Effector memory CD4-positive, alpha-beta T cell (primary cell): ENCODE results near the gene RNF13.
A peak's percentile ranks its signal among the peaks of the same experiment; 100 is the strongest.

Experiments
- DNase-seq, 3 donors: peaks; one replicate each; pipeline ENCODE4 v3.0.0-alpha.2; 2020
- H3K27ac ChIP-seq: 2 replicates; pipeline ENCODE4 v1.7.0; 2013; ENCODE audit warnings: mild to moderate bottlenecking, low read length, moderate library complexity; ENCODE audit not compliant: insufficient read depth, poor library complexity, severe bottlenecking
- H3K27me3 ChIP-seq: replicated peaks from 2 replicates; pipeline ENCODE4 v1.7.0; 2013; ENCODE audit warnings: mild to moderate bottlenecking, low read length; ENCODE audit not compliant: insufficient read depth, control insufficient read depth, poor library complexity, severe bottlenecking
- H3K36me3 ChIP-seq: 2 replicates; pipeline ENCODE4 v1.7.0; 2013; ENCODE audit warnings: mild to moderate bottlenecking, low read length, moderate library complexity; ENCODE audit not compliant: control insufficient read depth, insufficient read depth
- H3K4me1 ChIP-seq: 2 replicates; pipeline ENCODE4 v1.7.0; 2013; ENCODE audit warnings: low read length, mild to moderate bottlenecking; ENCODE audit not compliant: control insufficient read depth, insufficient read depth, poor library complexity, severe bottlenecking
- H3K4me3 ChIP-seq: 2 replicates; pipeline ENCODE4 v1.7.0; 2013; ENCODE audit warnings: low read length, low read depth, mild to moderate bottlenecking; ENCODE audit not compliant: insufficient read depth, poor library complexity, severe bottlenecking
- H3K9me3 ChIP-seq: 2 replicates; pipeline ENCODE4 v1.7.0; 2013; ENCODE audit warnings: mild to moderate bottlenecking, low read length, moderate library complexity; ENCODE audit not compliant: control insufficient read depth

Gene RNF13

GRCh38 chr3:149906036-149906435, 93.0 kb downstream of the RNF13 start:
- DNase-seq = no peak
- Histone ChIP-seq H3K27me3 (no peaks in the 10 kb centered on the region), H3K9me3 (no peaks in the 10 kb centered on the region), H3K36me3 (peaks cover 6% of the 10 kb centered on the region), H3K27ac (no peak overlapping the region), H3K4me3 (no peak overlapping the region), H3K4me1 (no peaks in the 10 kb centered on the region)

GRCh38 chr3:149908424-149908957, 95.5 kb downstream of the RNF13 start:
- Histone ChIP-seq H3K4me1 (no peaks in the 10 kb centered on the region), H3K4me3 (no peak overlapping the region), H3K27ac (no peak overlapping the region), H3K27me3 (no peaks in the 10 kb centered on the region), H3K36me3 (peaks cover 6% of the 10 kb centered on the region), H3K9me3 (no peaks in the 10 kb centered on the region)
- no peak for DNase-seq

GRCh38 chr3:149909923-149910322, 96.9 kb downstream of the RNF13 start:
- no peaks in the 10 kb centered on the region for H3K27me3 ChIP-seq
- H3K4me1 ChIP-seq = no peaks in the 10 kb centered on the region
- DNase-seq = no peak
- peaks cover 6% of the 10 kb centered on the region for H3K36me3 ChIP-seq
- no peaks in the 10 kb centered on the region for H3K9me3 ChIP-seq
- H3K4me3 ChIP-seq = no peak overlapping the region
- H3K27ac ChIP-seq = no peak overlapping the region

GRCh38 chr3:149917124-149917667, 104.2 kb downstream of the RNF13 start:
- Histone ChIP-seq H3K4me1 (no peaks in the 10 kb centered on the region), H3K27me3 (no peaks in the 10 kb centered on the region), H3K36me3 (peaks cover 2% of the 10 kb centered on the region), H3K9me3 (no peaks in the 10 kb centered on the region), H3K27ac (no peak overlapping the region), H3K4me3 (no peak overlapping the region)
- no peak for DNase-seq

GRCh38 chr3:149919509-149919908, 106.5 kb downstream of the RNF13 start:
- peaks cover 11% of the 10 kb centered on the region for H3K36me3 ChIP-seq
- no peaks in the 10 kb centered on the region for H3K9me3 ChIP-seq
- H3K27me3 ChIP-seq = no peaks in the 10 kb centered on the region
- H3K27ac ChIP-seq = no peak overlapping the region
- DNase-seq = no peak
- H3K4me1 ChIP-seq = no peaks in the 10 kb centered on the region
- no peak overlapping the region for H3K4me3 ChIP-seq

GRCh38 chr3:149920119-149920518, 107.1 kb downstream of the RNF13 start:
- Histone ChIP-seq H3K4me1 (no peaks in the 10 kb centered on the region), H3K27me3 (no peaks in the 10 kb centered on the region), H3K9me3 (no peaks in the 10 kb centered on the region), H3K4me3 (no peak overlapping the region), H3K27ac (no peak overlapping the region), H3K36me3 (peaks cover 11% of the 10 kb centered on the region)
- no peak for DNase-seq

- no peaks in the 10 kb centered on the region for H3K9me3 ChIP-seq
- H3K27ac ChIP-seq = no peak overlapping the region
- H3K4me3 ChIP-seq = no peak overlapping the region
- no peaks in the 10 kb centered on the region for H3K4me1 ChIP-seq
- no peaks in the 10 kb centered on the region for H3K27me3 ChIP-seq
- DNase-seq = no peak
- H3K36me3 ChIP-seq = peaks cover 5% of the 10 kb centered on the region
Observed at GRCh38 chr3:149933008-149933407, 120.0 kb downstream of the RNF13 start.

- no peak overlapping the region for H3K27ac ChIP-seq
- H3K27me3 ChIP-seq = no peaks in the 10 kb centered on the region
- H3K4me3 ChIP-seq = no peak overlapping the region
- H3K4me1 ChIP-seq = no peaks in the 10 kb centered on the region
- peaks cover 5% of the 10 kb centered on the region for H3K36me3 ChIP-seq
- H3K9me3 ChIP-seq = no peaks in the 10 kb centered on the region
- DNase-seq = no peak
Observed at GRCh38 chr3:149933858-149934257, 120.8 kb downstream of the RNF13 start.

- no peak overlapping the region for H3K4me3 ChIP-seq
- peaks cover 8% of the 10 kb centered on the region for H3K36me3 ChIP-seq
- DNase-seq = no peak
- H3K27me3 ChIP-seq = no peaks in the 10 kb centered on the region
- no peak overlapping the region for H3K27ac ChIP-seq
- H3K4me1 ChIP-seq = no peaks in the 10 kb centered on the region
- no peaks in the 10 kb centered on the region for H3K9me3 ChIP-seq
Observed at GRCh38 chr3:149934524-149934923, 121.5 kb downstream of the RNF13 start.

- peak; percentile 1 to 27 (median 7) for DNase-seq
- H3K27ac ChIP-seq = no peak overlapping the region
- H3K27me3 ChIP-seq = no peaks in the 10 kb centered on the region
- no peaks in the 10 kb centered on the region for H3K9me3 ChIP-seq
- no peaks in the 10 kb centered on the region for H3K4me1 ChIP-seq
- peaks cover 10% of the 10 kb centered on the region for H3K36me3 ChIP-seq
- H3K4me3 ChIP-seq = no peak overlapping the region
Observed at GRCh38 chr3:149936812-149937230, 123.8 kb downstream of the RNF13 start.
